ENCODE results near the gene CMTM4.
A peak's percentile ranks its signal among the peaks of the same experiment; 100 is the strongest.
"Not testable (repeated sequence)": the region's sequence is repeated elsewhere in the genome, so short reads cannot be mapped to it uniquely, and the experiment has no call there.

The CMTM4 gene

DNA sequence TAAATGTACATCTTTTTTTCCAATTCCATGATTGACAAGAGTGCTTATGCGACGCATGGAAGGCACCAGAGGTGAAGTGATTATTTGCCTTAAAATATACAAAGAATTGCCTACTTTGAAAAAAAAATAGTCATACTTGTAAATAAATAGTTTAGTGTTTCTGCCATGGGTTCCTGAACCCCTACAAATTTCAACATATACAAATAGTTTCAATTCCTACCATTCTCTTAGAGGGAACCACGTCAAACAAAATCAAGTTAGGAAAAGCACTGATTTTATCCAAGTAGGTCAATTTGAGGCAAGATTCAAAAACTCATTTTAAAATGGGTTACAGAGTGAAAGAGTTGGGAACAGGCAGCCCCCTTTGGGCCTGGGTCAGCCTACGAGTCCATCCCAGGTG lies 80.4 kb downstream of the CMTM4 start:
- no peak for DNase-seq (ENCODE audit: low read depth, low spot score)

DNA sequence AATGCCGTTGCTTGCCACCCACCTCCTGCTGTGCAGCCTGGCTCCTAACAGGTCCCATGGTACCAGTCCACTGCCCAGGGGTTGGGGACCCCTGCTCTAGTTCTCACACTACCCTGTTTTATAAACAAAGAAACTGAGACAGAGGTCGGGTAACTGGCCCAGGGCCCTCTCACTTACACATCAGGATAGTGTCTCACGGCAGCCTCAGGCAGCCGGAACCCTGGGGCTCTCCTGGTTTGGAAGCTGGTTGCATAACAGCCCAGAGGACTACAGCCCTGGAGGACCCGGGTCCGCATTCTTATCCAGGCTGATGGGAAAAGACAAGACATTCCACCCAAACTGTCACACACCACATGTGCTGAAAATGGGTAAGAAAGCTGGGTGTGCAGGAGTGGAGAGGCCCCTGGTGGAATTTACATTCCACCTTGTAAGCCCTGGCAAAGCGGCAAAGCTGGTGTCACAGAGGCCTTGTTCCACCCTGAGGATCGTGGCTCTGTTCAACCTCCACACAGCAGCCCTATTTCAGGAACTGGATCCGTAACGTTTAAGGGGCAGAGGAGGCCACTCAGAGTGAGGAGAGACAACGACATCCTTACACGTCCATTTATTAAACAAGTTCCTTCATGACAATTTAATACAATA lies 82.3 kb downstream of the CMTM4 start:
- DNase-seq (ENCODE audit: low read depth, low spot score), result peak; percentile 66

DNA sequence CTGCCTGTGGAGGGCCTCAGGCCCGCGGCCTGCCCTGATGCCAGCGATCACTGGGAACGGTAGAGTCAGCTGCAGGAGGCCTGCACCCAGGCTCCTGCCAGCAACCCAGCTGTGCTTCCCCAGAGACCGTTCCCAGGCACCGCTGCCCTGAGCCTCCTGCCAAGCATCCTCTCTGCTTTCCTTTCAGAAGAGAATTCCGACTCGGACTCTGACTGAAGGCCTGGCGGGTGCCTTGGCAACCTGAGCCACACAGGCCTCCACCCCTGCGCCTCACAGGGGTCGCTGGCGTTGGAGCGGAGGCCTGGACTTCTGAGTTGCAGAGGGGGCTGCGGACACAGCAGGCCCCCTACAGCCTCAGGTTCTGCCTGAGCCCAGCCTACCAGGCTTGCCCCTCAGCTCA lies 84.1 kb downstream of the CMTM4 start:
- no peak for DNase-seq (ENCODE audit: low read depth, low spot score)

DNA sequence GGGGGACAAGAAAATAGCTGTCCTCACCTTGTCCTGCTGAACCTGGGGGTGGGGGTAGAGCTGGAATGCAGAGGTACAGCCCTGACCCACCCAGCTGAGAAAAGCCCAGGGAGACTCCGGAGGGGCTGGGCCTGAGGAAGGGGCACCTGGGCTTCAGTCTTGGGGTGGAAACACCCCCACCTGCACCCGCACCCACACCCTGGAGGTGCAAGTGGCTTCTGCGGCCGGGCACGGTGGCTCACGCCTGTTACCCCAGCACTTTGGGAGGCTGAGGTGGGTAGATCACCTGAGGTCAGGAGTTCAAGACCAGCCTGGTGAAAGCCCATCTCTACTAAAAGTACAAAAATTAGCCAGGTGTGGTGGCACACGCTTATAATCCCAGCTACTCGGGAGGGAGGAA lies 84.6 kb downstream of the CMTM4 start:
- not testable (repeated sequence) for DNase-seq (ENCODE audit: low read depth, low spot score)

DNA sequence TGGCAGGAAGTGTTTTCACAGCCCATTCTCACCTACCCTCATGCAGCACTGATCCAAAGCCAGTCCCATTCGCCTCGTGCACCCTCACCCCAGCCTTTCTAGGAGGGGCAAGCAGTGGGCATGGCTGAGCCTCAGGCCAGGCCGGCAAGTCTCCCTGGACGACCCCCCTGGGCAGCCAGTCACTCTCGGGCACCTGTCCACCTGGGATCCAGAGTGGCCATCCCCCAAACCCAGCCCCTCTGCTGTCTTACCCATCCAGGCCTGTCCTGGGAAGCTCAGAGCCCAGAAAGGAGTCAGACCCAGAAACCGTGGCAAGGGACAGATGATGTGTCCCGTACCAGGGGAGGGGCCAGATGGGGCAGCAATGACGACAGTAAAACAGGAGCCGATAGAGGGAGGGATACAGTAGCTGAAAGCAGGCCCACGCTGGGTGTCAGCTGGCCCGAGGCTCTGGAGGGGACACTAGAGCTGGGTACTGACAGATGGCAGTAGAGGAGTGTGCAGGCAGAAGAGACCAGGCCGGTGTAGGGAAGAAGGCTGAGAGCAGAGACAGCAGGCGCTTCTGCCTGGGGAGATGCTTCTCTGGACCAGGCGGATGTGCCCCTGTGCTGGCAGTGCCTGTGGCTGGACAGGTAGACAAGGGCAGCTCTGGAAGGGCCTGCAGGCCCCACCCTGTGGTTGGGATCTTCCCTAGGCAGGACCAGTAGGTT lies 86.3 kb downstream of the CMTM4 start:
- DNase-seq (ENCODE audit: low read depth, low spot score), result no peak

DNA sequence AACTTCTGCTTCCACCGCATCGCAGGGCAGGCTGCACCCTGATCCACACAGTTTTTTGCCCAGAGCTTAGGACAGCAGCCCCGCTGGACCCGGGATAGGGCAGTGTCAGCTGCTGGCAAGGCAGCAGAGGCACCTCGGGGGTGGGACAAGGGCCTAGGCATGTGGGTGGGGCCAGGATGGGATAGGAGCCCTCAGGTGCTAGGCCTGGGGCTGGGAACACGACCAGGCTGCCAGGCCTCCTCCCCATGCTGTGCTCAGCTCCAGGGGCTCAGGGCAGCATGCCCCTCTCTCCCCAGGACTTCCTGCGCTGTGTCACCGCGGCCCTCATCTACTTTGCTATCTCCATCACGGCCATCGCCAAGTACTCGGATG lies 87.4 kb downstream of the CMTM4 start:
- DNase-seq (ENCODE audit: low read depth, low spot score), result no peak

DNA sequence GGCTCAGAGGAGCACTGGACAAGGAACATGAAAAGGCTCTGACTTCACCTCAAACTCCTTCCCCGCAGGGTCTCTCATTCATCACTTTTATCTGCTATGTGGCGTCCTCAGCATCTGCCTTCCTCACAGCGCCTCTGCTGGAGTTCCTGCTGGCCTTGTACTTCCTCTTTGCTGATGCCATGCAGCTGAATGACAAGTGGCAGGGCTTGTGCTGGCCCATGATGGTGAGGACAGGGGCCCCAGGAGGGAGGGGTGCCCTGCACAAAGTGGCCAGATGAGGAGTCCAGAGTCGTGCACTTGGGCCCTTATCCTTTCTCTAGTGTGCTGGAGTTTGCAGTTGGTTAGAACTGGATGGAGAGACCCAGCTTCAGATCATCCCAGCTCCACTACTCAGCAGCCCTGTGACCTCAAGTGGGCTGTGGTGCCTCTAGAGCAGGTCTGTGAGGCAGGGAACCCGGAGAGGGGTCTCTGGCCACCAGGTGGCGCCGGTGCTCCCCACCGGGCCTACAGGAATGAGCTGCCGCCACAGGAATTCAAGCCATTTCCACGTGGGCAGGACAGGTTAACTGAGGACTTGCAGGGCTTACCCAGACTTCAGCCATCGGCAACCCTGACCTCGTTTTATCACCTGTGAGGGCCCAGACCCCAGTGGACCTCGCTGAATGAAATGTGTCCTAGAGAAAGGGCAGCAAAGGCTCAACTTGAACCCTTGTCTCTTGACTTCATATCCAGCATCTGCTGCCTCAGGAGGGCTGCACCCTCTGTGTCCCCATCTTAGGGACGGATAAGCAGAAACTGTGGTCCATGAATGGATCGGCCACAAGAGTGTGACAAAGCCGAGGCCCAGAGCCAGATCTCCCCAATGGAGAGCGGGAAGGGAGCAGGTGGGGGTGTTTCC lies 88.1 kb downstream of the CMTM4 start:
- DNase-seq (ENCODE audit: low read depth, low spot score), result peak; percentile 98

DNA sequence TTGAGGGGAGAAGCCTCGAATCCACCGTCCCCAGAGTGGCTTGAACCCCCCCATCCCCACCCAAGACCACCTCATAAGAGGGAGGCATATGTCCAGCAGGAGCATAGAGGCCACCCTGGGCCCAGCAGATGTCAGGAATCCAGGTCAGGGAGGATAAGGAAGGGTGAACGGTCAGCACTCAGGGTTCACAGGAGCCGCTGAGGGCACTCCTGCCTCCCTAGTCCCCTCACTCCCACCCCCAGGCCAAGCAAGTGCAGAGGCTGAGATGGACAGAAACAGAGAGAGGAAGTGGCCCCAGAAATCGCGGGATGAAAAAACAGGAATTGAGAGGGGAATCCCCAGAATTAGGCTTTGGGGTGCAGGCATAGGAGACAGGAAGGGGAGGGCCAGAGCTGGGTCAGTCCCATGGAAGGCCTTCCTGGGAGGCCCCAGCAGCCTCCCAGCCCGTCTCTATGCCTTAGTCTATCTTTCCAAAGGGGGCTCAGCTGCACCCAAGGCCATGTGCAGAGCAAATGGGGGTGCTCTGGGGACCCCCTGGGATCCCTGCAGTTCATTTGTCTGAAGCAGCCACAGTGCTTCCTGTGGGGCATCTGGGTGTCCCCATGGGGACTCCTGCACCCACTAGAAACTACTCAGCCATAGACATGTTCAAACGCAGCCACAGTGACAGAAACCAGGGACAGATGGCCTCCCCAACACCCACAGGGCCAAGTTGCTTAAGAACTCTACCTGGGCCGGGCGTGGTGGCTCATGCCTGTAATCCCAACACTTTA lies 90.4 kb downstream of the CMTM4 start:
- no peak for DNase-seq (ENCODE audit: low read depth, low spot score)

DNA sequence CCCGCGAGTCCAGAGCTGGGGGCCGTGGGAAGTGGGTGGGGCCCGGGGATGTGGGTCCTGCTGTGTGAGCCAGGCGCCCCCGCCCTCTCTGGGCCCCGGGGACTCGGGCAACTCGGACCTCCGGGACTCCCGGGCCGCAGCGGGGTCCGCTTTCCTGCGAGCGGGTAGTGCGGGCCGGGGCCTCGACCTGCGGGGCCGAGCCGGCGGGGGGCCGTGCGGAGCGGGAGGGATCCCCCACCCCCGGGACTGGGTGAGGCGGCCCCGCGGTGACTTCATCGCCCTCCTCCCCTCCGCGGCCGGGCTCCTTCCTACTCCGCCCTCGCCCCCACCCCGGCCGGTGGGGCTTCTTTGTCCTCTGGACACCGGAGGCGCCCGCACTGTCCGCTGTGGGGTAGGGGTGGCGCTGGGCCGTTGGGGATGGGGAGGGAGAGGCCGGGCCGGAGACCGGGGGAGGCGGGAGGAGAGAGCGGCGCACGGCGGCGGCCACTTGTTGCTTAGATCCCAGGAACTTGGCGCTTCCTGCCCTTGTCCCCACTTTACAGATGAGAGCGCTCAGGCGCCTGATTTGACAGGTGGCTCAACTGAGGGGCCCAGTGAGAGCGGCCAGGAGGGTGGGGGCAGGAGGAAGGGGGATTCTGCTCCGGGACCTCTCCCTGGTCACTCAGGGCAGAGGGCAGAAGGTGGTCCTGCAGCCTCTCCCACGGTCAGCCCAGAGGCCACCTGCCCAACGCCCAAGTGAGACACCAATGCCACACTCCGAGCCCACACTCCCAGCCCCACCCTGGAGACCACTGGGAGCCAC lies 91.2 kb downstream of the CMTM4 start:
- peak; percentile 34 for DNase-seq (ENCODE audit: low read depth, low spot score)

DNA sequence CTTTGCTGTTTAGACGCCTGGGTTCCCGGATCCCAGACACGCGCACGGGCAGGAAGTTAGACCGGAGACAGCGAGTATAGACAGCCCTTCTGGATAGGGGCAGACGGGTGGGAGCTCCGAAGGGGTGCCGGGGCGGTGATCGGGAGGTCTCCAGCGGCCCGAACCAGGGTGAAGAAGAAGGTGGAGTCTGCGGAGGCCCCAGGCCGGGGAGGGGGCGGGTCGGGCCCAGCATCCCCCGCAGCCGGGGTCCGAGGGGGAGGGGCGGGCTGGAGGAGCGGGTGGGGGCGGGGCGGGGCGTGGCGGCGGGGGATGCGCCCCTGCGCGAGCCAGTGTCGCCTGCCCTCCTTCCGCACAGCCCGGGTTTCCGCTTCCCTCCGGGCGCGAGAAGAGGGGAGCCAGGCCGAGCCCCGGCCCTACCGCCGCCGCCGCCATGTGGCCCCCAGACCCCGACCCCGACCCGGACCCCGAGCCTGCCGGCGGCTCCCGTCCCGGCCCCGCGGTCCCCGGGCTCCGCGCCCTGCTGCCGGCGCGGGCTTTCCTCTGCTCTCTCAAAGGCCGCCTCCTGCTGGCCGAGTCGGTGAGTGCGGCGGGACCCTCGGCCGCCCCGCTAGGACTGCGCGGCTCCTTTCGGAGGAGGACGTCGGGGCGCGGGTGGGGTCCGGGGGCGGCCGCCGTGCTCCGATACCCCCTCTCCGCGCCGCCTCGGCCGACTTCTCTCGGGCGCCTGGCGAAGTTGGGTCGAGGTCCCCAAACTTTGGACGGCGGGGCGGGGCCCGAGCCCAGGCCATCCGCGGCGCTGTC lies 92.0 kb downstream of the CMTM4 start, which contains the start of gene CMTM3:
Gene CMTM3 (plus strand): TSS at position 329 of the 801 bp plus-strand sequence. CDS start 102 bp downstream, at position 431.
- peak; percentile 71 for DNase-seq (ENCODE audit: low read depth, low spot score)

DNA sequence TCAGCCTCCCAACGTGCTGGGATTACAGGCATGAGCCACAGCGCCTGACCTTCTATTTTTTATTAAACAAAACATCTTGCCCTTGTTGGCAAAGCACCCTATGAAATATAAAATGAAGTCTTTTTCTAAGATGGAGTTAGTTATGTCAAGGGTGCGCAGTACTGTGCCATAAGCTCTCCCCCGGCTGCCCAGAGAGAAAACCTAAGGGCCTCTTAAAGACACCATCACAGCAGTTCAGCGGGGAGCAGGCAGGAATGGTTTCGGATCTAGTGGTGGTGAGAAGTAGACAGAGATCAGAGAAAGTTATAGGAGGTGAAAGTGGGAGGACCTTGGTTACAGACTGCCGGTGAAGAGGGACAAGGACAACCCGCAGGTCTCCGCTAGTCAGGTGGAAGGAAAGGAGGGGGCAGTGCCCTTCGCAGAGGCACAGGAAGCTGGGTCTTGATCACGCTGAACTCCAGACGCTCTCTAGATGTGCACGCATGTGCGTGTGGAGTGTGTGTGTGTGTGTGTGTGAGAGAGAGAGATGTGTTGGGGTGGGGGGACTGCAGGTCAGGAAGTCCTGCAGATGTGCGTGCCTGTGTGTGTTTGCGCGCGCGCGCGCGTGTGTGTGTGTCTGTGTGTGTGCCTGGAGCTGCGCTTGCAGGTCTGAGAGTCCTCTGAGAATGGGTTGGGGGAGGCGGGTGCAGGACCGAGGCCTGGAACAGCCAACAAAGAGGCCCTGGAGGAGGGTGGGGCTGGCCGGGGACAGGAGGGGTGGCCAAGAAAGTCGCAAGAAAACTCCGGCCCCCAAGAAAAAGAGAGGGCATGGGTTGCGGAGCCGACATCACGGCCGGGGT lies 92.8 kb downstream of the CMTM4 start:
- DNase-seq (ENCODE audit: low read depth, low spot score), result peak; percentile 83

DNA sequence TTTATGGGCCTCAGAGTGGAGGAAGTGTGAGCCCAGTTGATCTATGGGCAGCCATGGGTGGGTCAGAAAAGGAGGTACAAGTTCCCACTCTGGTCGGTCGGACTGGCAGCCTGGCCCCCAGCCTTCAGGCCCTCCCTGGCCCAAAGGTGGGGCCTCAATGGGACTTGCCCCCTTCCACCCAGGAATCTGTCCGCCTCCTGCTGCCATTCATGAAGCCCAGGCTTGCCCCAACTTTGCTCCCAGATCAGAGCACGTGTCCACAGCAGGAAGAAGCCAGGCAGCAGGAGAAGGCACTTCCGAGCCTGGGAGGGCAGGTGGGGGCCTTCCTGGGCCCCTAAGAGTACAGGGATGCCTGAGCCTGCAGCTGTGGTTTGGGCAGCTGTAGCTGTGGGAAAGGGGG lies 95.1 kb downstream of the CMTM4 start:
- DNase-seq (ENCODE audit: low read depth, low spot score), result no peak

DNA sequence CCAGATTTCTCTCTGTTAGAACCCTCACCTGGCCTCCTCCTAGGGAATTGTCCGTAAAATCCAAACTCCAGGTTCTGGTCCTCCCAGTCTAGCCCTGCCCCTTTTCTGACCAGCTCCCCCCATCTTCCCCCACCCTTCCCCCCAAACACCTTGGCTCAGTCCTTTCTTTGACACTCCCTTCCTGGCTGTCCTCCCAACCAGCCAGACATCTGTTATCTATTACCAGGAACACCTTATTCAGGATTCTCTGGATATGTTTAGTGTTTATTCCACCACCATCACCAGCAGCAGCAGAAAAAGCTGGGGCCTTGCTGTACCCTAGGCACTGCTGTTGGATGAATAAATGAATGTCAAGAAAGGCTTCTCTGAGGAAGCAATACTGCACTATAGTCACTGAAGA lies 96.1 kb downstream of the CMTM4 start:
- no peak for DNase-seq (ENCODE audit: low read depth, low spot score)

DNA sequence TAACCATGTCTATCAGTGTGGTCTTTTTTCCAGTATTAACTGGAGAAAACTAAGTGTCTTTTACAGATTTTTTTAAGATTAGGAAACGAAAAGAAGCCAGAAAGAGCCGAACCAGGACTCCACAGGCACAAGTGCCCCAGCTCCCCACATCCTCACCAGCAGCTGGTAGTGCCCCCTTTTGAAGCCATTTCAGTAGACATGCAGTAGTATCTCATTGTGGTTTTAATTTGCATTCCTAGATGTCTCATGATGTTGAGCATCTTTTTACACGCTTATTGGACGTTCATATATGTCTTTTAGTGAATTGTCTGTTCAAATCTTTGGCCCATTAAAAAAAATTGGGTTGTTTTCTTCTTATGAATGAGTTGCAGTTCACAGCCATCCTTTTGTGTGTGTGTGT lies 96.8 kb downstream of the CMTM4 start:
- no peak for DNase-seq (ENCODE audit: low read depth, low spot score)

DNA sequence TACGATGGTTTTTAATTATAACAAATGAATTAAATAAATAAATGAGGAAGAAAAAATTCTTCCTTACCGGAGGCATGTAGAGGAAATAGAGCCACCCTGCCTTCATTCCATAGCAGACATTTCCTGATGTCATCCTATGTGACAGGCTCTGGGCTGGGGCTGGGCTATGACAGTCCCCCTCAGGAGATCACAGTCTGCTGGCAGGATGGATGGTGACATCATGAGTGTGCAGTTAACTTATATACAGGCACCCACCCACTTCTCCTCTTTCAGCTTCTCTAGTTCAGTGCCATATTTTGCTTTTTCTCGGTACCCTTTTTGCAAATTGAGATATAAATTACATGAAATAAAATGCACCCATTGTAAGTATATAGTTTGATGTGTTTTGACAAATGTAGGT lies 98.4 kb downstream of the CMTM4 start:
- no peak for DNase-seq (ENCODE audit: low read depth, low spot score)

DNA sequence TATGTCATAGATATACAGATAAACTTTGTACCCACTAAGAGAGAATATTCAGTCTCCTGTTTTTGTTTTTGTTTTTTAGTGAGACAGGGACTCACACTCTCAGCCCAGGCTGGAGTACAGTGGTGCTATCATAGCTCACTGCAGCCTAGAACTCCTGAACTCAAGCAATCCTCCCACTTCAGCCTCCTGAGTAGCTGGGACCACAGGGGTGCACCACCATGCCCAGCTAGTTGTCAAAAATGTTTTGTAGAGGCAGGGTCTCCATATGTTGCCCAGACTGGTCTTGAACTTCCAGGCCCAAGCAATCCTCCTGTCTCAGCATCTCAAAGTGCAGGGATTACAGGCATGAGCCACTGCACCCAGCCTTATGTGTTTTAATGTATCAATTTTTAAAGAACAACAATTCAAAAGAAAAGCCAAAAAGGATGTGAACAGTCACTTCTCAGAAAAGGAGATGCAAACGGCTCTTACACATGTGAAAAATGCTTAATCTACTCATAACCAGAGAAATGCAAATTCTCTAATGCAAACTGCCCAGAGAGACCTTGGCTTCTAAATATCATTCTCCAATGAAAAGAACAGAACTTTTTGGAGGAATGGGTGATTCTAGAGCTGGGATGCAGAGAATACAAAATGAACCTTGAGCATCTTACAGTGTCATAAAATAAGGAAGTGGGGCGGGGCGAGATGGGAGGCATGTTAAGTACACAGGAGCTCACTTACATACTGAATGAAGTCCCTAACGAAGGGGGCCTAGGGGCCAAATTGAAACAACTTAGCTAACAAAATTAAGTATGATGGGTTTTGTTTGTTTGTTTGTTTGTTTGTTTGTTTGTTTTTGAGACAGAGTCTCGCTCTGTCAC lies 99.3 kb downstream of the CMTM4 start:
- DNase-seq (ENCODE audit: low read depth, low spot score), result no peak

DNA sequence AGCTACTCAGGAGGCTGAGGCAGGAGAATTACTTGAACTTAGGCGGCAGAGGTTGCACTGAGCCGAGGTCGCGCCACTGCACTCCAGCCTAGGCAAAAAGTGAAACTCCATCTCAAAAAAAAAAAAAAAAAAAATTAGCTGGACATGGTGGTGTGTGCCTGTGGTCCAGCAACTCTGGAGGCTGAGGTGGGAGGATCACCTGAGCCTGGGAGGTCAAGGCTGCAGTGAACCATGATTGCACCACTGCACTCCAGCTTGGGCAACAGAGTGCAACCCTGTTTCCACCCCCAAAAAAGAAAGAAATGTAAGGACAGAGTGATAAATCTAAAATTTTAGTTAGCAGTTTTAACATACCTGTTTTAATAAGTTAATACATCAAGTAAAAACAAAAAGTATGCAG lies 100.0 kb downstream of the CMTM4 start:
- not testable (repeated sequence) for DNase-seq (ENCODE audit: low read depth, low spot score)

DNA sequence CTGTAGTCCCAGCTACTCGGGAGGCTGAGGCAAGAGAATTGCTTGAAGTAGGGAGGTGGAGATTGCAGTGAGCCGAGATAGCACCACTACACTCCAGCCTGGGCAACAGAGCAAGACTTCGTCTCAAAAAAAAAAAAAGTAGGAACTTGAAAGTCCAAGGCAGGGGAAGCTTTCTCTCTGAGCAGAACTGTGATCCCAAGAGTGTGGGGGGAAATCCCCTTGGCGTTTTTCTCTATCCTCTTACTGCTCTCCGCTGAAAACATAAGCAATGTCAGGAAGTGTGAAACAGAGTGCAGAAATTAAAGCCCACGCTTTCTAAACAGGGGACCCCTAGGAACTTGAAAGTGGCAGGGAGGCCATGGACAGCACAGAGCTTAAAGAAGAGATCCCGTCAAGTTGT lies 101.8 kb downstream of the CMTM4 start:
- no peak for DNase-seq (ENCODE audit: low read depth, low spot score)
